K562 (cell line): ENCODE results near the gene CNKSR3. TPM values are rescaled to one million over a fixed set of nuclear protein-coding genes. Genes with fewer than 3 reads are reported as not detected.

Experiments used
- FIP1L1 ChIP-seq: fragments of 200-400 bp; formaldehyde crosslinking; IDR thresholded peaks from 2 replicates; pipeline ENCODE4 v1.6.1; 2018; ENCODE audit warnings: mild to moderate bottlenecking, low read depth, low read length; ENCODE audit not compliant: poor library complexity, severe bottlenecking
- FUS ChIP-seq: fragments of 200-400 bp; formaldehyde crosslinking; optimal IDR thresholded peaks from 2 replicates; pipeline ENCODE3; 2017; ENCODE audit warnings: low read depth, low read length
- HDAC2 ChIP-seq: fragments of 450-650 bp; IDR thresholded peaks from 2 replicates; pipeline ENCODE4 v1.6.1; 2016; ENCODE audit warnings: mild to moderate bottlenecking
- HLTF ChIP-seq: fragments of 450-650 bp; IDR thresholded peaks from 2 replicates; pipeline ENCODE4 v1.6.1; 2016
- KDM5B ChIP-seq: fragments of 200-600 bp; sonication (generic); IDR thresholded peaks from 2 replicates; pipeline ENCODE4 v1.6.1; 2012; ENCODE audit warnings: low read depth, mild to moderate bottlenecking, moderate library complexity, low read length, control low read depth, inconsistent platforms; ENCODE audit not compliant: insufficient replicate concordance
- KLF16 ChIP-seq: IDR thresholded peaks from 2 replicates; pipeline ENCODE4 v1.6.1; 2016; ENCODE audit warnings: antibody characterized with exemption
- MTA3 ChIP-seq: fragments of 450-650 bp; formaldehyde crosslinking; IDR thresholded peaks from 2 replicates; pipeline ENCODE4 v1.6.1; 2017; ENCODE audit warnings: mild to moderate bottlenecking, borderline replicate concordance
- NFATC3 ChIP-seq: fragments of 450-650 bp; IDR thresholded peaks from 2 replicates; pipeline ENCODE4 v1.6.1; 2017; ENCODE audit warnings: mild to moderate bottlenecking
- NR2C1 ChIP-seq, 2 experiments: fragments of 450-650 bp; IDR thresholded peaks; 2 replicates each; pipeline ENCODE4 v1.6.1; 2017; ENCODE audit warnings: mild to moderate bottlenecking in 2 of 2, antibody characterized with exemption in 1 of 2, inconsistent platforms in 1 of 2, missing compliant biosample characterization in 1 of 2, missing genetic modification characterization in 1 of 2
- POLR3A ChIP-seq: IDR thresholded peaks from 2 replicates; pipeline ENCODE4 v1.6.1; 2011; ENCODE audit warnings: borderline replicate concordance, mild to moderate bottlenecking, moderate library complexity; ENCODE audit not compliant: insufficient read length, insufficient read depth; ENCODE audit errors: extremely low read depth
- RAD21 ChIP-seq, 2 experiments: fragments of 250-450 bp in 1 of 2; fragments of 450-650 bp in 1 of 2; sonication (Bioruptor Pico) in 1 of 2; formaldehyde crosslinking in 1 of 2; IDR thresholded peaks in 1 of 2; conservative IDR thresholded peaks in 1 of 2; 2 replicates each; pipeline versions ENCODE4 v1.4.0 to v1.8.0; 2020 to 2022; ENCODE audit warnings: mild to moderate bottlenecking in 2 of 2, moderate library complexity in 1 of 2
- SETDB1 ChIP-seq: IDR thresholded peaks from one replicate; pipeline ENCODE4 v1.6.1; 2012; ENCODE audit warnings: low read length, control low read depth, inconsistent platforms
- TARDBP ChIP-seq: fragments of 450-650 bp; IDR thresholded peaks from 2 replicates; pipeline ENCODE4 v1.6.1; 2016
- TEAD4 ChIP-seq, 2 experiments: sonication (generic) in 1 of 2; formaldehyde crosslinking in 1 of 2; IDR thresholded peaks; 2 replicates each; pipeline versions ENCODE4 v1.6.1 to v1.8.0; 2012 to 2022; ENCODE audit warnings: borderline replicate concordance in 1 of 2, inconsistent platforms in 1 of 2, low read length in 1 of 2, mild to moderate bottlenecking in 1 of 2, missing genetic modification reagents in 1 of 2
- ZNF444 ChIP-seq: fragments of 250-450 bp; sonication (Bioruptor Pico); IDR thresholded peaks from 2 replicates; pipeline ENCODE4 v1.4.0; 2020; ENCODE audit warnings: mild to moderate bottlenecking, moderate library complexity
- polyA plus RNA-seq, 8 experiments: library from polyadenylated mRNA; depleted of rRNA in 4 of 8; stranded (reverse) in 5 of 8; unstranded in 3 of 8; fragments of >200 nt; fragmentation: Nextera tagmentation in 2 of 8; fragmentation: Illumina TruSeq in 1 of 8; extraction: Ambion mirVana in 2 of 8; extraction: Trizol in 1 of 8; gene quantifications; 2 replicates each; pipeline versions ENCODE4 v1.2.1 to v1.2.3, GENCODE V29; 2011 to 2014; ENCODE audit warnings: inconsistent platforms in 1 of 8, missing spikeins in 1 of 8
- total RNA-seq, 7 experiments: library from RNA; depleted of rRNA in 6 of 7; stranded (reverse); fragments of >200 nt in 6 of 7; fragmentation: Illumina TruSeq in 2 of 7; extraction: Trizol in 2 of 7; gene quantifications; 2 replicates each; pipeline versions ENCODE4 v1.2.1 to v1.2.3, GENCODE V29; 2011 to 2021; ENCODE audit warnings: low replicate concordance in 1 of 7
- TF ChIP-seq, protein P1 (sequence below), 3 experiments: IDR thresholded peaks in 2 of 3; conservative IDR thresholded peaks in 1 of 3; 2 replicates each; pipeline ENCODE4 v1.5.1; 2011 to 2012; ENCODE audit warnings: low read length in 3 of 3, mild to moderate bottlenecking in 3 of 3, control low read depth in 2 of 3, improper control_type of control experiment in 1 of 3, inconsistent platforms in 1 of 3, low read depth in 1 of 3, mixed read lengths in 1 of 3, moderate library complexity in 1 of 3; ENCODE audit not compliant: insufficient read depth in 2 of 3
- TF ChIP-seq, protein P2 (sequence below), 2 experiments: fragments of 250-450 bp in 1 of 2; fragments of 450-650 bp in 1 of 2; sonication (Bioruptor Pico) in 1 of 2; IDR thresholded peaks; 2 replicates each; pipeline versions ENCODE4 v1.6.1 to v1.8.0; 2016 to 2021; ENCODE audit warnings: mild to moderate bottlenecking in 2 of 2, moderate library complexity in 2 of 2, missing compliant biosample characterization in 1 of 2, missing genetic modification characterization in 1 of 2

CNKSR3 gene
- total and polyA plus RNA-seq, 9 of the 15 experiments (the other 6 are each of a cell fraction or from before 2014, with no cell fraction given), result 4.5 to 29.6 (median 9.5) TPM

DNA sequence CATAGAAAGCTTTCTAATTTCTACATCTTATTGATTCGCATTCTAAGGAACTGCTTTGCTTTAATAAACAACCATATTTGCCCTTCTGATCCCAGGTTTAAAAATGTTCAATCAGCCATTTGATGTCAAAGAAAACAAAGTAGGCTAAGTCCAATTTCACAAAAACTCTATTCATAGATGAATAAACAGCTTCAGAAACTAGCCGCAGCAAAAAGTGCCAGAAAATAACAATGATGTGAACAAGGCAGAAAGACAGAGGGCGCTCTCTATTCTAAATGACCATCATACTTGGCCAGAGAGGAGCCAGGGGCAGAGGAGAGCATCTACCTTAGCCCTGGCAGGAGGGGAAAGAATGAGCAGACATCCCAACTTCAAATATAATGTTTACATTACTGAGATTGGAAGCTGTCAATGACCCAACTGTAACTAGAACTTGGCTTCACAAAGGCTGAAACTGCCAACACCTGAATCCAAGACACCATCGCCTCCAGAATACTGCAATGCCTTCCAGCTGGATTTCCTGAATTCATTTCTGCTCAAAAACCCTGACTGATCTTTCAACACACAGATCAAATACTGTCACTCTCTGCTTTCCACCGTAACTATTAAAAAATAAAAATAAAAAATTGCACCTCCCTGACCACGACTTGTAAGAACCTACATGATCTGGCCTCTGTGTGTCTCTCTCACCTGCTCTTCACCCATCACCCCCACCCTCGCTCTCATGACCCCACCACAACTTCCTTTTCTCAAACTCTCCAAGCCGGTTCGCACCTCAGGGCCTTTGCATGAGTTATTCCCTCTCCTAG is 9.5 kb downstream of the CNKSR3 start (continued):
- TF ChIP-seq, protein P1, sequence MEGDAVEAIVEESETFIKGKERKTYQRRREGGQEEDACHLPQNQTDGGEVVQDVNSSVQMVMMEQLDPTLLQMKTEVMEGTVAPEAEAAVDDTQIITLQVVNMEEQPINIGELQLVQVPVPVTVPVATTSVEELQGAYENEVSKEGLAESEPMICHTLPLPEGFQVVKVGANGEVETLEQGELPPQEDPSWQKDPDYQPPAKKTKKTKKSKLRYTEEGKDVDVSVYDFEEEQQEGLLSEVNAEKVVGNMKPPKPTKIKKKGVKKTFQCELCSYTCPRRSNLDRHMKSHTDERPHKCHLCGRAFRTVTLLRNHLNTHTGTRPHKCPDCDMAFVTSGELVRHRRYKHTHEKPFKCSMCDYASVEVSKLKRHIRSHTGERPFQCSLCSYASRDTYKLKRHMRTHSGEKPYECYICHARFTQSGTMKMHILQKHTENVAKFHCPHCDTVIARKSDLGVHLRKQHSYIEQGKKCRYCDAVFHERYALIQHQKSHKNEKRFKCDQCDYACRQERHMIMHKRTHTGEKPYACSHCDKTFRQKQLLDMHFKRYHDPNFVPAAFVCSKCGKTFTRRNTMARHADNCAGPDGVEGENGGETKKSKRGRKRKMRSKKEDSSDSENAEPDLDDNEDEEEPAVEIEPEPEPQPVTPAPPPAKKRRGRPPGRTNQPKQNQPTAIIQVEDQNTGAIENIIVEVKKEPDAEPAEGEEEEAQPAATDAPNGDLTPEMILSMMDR (IDR thresholded peaks at IDR 0.05 in 2 of 3, conservative IDR thresholded peaks at IDR 0.05 in 1 of 3; ENCODE audit: insufficient read depth in 2 of 3, low read depth in 1 of 3, low read length in 3 of 3), result peak; percentile 75 to 82 (median 77)
- TF ChIP-seq POLR3A, result no peak
- TF ChIP-seq RAD21 (CRISPR knock-in tag; conservative IDR thresholded peaks at IDR 0.05 in 1 of 2, IDR thresholded peaks at IDR 0.05 in 1 of 2), result peak; percentile 34 to 49; a peak in 3 of 4 replicates
- 0 out of 2 replicates have a peak, but pooled peaks have one; percentile 34 for TF ChIP-seq HDAC2
- TF ChIP-seq, protein P2, sequence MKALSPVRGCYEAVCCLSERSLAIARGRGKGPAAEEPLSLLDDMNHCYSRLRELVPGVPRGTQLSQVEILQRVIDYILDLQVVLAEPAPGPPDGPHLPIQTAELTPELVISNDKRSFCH (CRISPR knock-in tag; IDR thresholded peaks at IDR 0.05), result no peak
- TF ChIP-seq, protein P2 (tag; IDR thresholded peaks at IDR 0.05), result no peak
- TF ChIP-seq NR2C1 (IDR thresholded peaks at IDR 0.05), result no peak
- no peak for TF ChIP-seq NR2C1 (tag; IDR thresholded peaks at IDR 0.05)
- TF ChIP-seq HLTF, result 0 out of 2 replicates have a peak, but pooled peaks have one; percentile 25
- no peak for TF ChIP-seq SETDB1
- no peak for TF ChIP-seq MTA3
- TF ChIP-seq TEAD4 (IDR thresholded peaks at IDR 0.05; ENCODE audit: low read length), result no peak
- no peak for TF ChIP-seq TEAD4 (CRISPR knock-in tag; IDR thresholded peaks at IDR 0.05; ENCODE audit: borderline replicate concordance)
- no peak for TF ChIP-seq KLF16
- TF ChIP-seq ZNF444 (CRISPR knock-in tag), result no peak
- TF ChIP-seq FIP1L1, result no peak
- TF ChIP-seq FUS, result no peak
- TF ChIP-seq NFATC3, result no peak
- no peak for TF ChIP-seq KDM5B
- TF ChIP-seq TARDBP, result no peak
